Left kidney (tissue), 8 donors: Measurements from ENCODE around the gene OXGR1. TPM values are rescaled to one million over a fixed set of nuclear protein-coding genes. Genes with fewer than 3 reads are reported as not detected.
"Not testable (repeated sequence)": the region's sequence is repeated elsewhere in the genome, so short reads cannot be mapped to it uniquely, and the experiment has no call there.

ENCODE experiments used
- DNase-seq: peaks from one replicate; pipeline ENCODE4 v3.0.0-alpha.2; 2013
- long read RNA-seq, 8 donors: transcript quantifications; one replicate each; lab custom pipeline, GENCODE V29; 2026
- polyA plus RNA-seq: library from polyadenylated mRNA; unstranded; fragments of 120-200 nt; gene quantifications from one replicate; pipeline ENCODE4 v1.2.1, GENCODE V29; 2013; ENCODE audit not compliant: insufficient read length

OXGR1 gene
- polyA plus RNA-seq = 5.8 TPM
- long read RNA-seq, donor 1 = 0 reads
- long read RNA-seq, donor 2, partial matches to known transcripts = 0 of 1 reads
- long read RNA-seq, donor 2, other reads (novel, unspliced or antisense) = 0 of 1 reads
- long read RNA-seq, donor 3 = 0 reads
- long read RNA-seq, donor 4 = 0 reads
- long read RNA-seq, donor 5, partial matches to known transcripts = 0 of 1 reads
- long read RNA-seq, donor 5, other reads (novel, unspliced or antisense) = 0 of 1 reads
- long read RNA-seq, donor 6, partial matches to known transcripts = 0 of 1 reads
- long read RNA-seq, donor 6, other reads (novel, unspliced or antisense) = 0 of 1 reads
- long read RNA-seq, donor 7 = 0 reads
- long read RNA-seq, donor 8 = 0 reads

DNA sequence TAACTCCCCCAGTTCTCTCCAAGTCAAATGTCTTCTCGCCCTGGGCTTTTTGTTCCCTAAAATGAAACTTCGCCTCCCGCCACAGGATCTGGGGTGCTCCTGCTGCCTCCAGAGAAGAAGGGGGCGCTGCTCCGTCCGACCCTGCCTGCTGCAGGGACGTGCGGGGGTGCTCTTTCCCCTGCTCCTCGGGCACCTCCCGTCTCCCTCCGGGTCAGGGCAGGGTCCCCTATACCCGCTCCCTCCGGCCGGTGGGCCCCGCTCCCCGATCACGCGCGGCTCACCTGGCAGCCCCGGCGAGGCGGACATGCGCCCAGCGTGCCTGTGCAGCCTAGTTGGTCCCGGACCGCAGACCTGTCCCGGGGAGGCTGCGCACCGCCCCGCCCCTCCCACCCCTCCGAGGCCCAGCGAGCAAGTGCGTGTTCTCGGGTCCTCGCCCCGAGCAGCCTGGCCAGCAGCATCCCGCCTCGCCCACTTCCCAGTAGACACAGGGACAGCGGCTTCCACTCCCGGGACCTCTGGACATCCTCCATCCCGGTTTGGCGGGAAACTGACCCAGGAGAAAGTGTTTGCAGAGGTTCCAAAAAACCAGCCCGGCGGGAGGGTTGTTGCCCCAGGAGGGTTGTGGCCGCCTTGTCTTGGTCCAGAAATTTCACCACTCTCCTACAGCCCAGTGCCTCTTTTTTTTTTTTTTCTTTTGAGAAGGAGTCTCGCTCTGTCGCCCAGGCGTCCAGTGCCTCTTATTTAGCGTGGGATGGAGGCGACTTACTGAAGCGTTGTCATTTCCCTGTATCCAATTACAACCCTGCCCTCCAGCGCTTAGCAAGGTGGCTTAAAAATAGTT lies at the start of gene OXGR1:
Gene OXGR1 (minus strand): TSS at position 460 of the 841 bp plus-strand sequence. CDS start 6,717 bp downstream, outside the sequence.
- peak; percentile 77 for DNase-seq

DNA sequence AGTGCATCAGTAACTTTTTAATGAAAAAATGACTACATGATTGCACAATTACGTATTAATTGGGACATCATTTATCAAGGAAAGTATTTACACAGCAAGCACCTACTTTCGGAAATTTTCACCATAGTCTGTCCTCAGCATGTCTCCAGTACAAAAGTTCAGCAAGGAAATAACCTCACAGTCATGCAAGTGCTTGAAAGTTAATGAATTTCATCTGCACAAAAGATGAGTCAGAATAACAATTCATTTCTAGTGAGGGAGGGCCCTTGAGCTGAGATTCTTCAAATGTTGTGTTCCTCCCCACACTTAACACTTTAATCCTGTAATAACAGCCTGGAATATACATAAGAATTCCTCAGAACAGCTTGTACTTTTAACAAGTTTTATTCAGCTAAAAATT lies 49.0 kb upstream of the OXGR1 start:
- no peak for DNase-seq

DNA sequence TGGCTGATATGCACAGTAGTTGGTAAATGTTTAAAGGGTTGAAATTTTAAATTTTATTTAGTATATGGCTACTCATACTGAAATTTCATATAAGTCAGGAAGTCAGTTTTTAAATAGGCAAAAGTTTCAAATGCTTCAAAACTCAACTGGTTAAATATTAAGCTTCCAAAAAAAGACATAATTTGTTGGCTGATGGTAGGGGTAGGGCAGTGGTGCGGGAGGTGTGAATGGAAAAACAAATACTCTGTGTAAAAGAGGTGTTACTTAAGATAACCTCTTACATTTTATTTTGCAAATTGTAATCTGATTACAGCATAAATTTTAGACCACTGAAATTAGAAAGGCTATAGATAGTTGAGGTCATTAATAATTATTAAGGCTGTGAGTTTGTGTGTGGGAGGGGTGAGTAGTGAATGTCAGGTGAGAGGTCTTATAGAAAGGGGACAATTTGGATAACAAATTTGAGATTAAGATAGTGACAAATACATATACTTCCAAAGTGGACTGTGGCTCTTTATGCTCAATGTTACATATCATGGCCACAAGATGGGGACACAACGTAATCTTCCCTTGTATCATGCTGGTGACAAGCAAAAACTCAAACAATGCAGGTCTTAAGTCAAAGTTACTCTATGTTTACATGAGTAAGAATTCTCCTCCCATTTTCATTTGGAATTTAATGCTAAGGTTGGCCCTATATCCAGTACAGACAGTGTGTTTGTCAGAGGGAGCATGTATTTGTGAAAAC lies 36.6 kb upstream of the OXGR1 start:
- DNase-seq = peak; percentile 27

DNA sequence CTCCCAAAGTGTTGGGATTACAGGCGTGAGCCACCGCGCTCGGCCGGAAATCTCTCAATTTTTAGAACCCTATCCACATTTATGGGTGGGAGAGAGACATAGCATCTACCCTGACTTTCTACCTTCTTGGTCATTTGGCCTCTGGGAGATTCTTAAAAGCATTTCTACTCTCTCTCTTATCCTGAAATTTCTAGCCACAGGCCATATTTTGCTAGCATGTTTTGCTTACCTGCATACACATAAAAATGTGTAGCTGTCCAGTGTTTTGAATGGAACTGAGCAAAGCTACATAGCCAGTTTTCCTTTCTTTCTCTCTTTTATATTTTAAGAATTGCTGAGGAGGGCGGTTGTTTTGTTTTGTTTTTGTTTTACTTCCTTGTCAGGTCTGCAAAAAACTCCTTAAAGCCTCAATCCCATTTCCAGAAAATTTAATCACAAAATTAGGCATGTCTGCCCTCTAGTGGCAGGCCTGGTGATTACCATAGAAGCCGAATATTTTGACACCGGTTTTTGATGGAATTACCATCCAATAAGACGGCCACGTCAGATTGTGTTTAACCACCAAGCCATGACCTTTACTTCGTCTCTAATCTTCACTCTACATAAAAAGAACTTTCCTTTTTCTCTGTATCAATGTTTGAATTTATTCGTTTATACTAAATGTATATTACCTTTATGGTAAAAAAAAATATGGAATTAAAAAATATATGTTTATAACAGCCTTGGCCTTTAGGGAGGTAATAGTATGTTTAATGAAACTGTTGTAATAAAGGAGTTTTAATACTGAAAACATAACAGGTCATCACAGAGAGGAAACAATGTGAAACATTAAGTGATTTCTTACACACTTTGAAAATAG lies 34.4 kb upstream of the OXGR1 start:
- peak; percentile 66 for DNase-seq

DNA sequence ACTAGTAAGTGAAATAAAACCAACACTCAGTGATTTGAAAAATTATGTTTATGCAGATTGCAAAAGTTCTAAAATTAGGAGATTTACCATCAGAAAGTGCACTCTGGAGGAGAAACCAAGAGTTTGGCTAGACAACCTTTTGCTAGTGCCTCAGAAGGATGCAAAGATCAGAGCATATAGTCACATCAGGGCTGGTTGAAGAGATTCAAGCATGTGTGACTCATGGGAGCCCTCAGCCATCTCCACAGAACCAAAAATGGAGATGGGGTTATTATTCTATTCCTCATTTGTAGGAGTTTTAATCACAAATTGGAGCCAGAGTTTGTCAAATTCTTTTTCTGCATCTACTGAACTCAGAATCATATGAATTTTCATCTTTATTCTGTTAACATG lies 32.9 kb upstream of the OXGR1 start:
- DNase-seq = no peak

DNA sequence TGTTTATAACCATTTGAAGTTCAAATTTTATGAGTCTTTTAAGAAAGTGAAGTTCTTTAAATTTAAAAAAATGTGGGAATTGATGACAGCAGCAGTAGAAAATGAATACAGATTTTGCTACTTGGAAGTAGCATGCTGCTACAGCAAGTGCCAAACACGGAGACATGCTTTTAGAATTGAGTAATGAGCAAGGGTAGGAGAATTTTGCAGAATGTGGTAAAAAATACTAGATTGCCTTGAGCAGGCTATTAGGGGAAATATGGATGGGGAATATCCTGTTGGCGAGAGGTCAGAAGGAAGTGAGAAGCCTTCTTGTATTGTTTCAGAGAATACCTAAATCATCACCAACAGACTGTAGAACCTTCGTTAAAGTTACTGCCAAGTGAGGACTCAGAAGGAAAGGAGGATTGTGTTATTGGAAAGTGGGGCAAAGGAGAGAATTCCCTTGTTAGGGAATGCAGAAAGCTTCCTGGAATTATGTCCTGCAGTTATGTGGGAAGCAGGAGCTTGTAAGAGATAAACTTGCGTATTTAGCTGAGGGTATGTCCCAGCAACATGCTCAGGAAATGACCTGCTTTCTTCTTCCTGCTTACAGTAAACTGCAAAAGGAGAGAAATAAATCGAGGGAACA lies 32.4 kb upstream of the OXGR1 start:
- DNase-seq = no peak

DNA sequence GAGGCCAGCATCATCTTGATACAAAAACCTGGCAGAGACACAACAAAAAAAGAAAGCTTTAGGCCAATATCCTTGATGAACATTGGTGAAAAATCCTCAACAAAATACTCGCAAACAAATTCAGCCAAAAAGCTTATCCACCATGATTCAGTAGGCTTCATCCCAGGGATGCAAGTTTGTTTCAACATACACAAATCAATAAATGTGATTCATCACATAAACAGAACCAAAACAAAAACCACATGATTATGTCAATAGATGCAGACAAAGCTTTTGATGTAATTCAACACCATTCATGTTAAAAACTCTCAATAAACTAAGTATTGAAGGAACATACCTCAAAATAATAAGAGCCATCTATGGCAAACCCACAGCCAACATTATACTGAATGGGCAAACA lies 29.5 kb upstream of the OXGR1 start:
- DNase-seq = not testable (repeated sequence)

DNA sequence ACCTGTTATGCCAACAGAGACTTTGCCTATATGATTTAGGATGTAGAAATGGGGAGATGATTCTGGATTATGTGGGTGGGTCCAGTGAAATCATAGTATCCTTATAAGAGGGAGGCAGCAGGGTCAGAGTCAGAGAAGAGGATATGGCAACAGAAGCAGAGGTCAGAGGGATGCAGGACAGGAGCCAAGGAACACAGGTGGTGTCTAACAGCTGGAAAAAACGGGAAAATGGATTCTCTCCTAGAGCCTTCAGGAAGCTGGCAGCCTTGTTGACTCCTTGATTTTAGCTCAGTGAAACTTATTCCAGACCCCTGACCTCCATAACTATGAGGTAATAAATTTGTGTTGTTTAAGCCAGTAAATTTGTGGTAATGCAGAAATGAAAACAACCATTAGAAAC lies 28.8 kb upstream of the OXGR1 start:
- no peak for DNase-seq

DNA sequence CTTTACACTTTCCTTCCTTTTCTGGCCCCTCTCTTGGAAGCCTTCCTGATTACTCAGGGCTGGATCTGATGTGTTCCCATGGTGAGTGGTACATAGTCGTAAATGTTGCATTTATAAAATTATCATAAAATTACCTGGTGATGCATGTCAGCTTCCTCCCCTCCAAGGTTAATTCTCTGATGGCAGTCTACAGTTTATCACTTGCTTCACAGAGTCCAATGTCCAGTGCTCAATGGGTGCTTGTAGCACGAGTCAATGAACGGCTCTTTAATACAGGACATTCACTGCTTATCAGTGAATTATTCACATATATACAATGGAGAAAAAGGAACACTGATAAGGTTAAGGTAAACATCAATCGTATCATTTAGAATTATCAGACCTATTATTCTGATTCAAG lies 27.0 kb upstream of the OXGR1 start:
- DNase-seq = no peak

DNA sequence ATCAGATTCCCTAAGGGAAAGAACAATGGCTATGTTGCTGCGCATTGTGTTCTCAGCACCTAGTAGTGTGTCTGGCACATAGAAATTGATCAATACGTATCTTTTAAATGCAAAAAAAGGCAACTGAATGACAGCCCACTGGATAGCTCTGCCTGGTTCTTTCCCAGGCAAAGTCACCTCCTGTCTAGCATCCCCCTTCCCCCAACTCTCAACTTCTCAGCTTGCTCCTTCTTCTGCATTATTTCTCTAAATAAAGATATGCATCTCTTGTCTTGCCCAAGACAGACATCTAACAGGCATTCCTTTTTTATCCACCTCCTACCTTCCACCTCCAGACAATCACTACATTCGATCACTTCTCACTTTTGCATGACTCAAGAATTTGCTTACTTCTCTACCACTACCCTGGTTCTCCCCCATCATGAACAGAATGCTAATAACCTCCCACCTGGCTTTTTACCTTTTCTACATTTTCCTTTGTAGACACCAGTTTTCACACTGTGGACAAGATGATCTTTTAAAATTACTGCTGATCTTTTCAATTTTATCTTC lies 26.5 kb upstream of the OXGR1 start:
- no peak for DNase-seq

DNA sequence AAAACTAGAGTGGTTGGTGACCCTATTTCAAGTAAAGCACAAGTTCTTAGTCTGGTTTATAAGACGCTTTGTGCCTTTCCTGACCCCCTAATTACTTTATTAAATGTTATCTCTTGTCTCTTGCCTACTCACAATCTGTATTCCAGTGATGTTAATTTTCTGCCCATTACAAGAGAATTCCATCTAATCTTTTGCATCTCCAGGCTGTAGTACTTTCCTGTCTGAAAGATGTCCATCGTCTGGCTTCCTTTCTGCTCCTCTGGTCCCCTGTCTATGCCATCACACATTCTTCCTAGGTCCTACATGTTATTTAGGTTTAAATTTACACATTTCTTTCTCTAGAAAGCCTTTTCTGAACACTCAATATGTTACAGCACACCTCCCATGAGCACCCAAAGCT lies 25.9 kb upstream of the OXGR1 start:
- DNase-seq = no peak

DNA sequence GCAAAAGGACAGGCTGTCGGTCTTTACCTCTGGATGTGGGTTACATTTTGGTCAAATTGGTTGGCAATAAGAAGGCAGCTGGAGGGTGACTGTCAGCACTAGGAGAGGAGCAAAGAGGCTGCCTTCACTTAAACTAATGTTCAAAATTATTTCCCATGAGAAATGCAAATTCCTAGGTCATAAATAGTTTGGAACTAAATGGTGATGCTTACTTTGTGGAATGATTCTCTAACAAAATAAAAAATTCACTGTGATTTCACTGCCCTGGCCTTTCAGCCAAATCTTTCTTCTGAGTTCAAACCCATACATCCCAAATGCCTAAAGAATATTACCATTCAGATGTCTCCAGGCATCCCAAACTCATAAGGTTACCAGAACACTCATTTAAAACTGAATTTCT lies 25.0 kb upstream of the OXGR1 start:
- DNase-seq = no peak

DNA sequence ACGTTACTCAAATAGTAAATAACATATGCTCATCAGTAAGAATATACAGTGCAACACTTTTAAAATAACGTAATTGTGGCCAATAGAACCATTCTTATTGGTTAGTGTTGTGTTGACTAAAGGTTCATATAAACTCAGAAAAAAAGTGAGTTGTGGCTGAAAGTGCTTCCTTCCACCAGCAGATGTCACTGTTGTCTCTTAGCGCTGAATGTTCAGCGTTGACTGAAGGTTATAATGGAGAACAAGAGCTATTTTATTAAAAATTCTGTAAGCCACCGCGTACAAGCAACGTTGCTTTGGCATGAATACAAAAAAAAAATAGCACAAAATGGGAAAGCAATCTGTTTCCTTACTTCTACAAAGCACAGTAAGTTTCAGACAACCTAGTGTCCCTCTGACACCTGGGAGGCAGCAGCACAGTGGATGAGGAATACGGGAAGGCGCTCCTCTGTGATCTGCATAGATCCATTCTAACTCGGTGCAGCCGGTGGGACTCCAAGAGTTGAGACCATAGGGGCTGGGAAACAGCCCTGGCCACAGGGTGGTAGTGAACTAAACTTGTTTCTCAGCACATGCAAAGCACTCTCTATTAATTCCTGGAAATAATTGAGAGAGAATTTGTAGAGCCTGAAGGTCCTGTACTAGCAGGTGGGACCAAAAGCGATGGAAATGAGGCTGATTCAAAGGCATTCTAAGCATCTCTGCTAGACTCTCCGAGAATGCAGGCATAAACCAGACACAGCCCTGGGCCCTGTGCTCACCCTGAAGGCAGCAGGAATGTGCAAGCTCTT lies 23.9 kb upstream of the OXGR1 start:
- peak; percentile 68 for DNase-seq

DNA sequence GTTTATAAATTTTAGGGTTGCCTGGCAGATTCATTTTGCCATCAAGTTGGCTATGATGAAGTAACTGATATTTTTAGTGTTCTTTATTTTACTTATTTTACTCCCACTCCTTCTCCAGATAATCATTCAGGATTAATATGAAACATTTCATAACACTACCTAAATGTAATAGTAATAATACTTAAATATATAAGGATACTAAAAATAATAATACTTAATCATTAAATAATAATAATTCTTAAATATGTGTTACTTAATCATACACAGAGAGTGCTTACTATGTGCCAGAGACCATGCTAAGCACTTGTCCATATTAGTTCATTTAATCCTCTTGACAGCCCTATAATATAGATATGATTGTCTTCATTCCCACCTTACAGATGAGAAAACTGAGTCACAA lies 23.0 kb upstream of the OXGR1 start:
- DNase-seq = no peak

DNA sequence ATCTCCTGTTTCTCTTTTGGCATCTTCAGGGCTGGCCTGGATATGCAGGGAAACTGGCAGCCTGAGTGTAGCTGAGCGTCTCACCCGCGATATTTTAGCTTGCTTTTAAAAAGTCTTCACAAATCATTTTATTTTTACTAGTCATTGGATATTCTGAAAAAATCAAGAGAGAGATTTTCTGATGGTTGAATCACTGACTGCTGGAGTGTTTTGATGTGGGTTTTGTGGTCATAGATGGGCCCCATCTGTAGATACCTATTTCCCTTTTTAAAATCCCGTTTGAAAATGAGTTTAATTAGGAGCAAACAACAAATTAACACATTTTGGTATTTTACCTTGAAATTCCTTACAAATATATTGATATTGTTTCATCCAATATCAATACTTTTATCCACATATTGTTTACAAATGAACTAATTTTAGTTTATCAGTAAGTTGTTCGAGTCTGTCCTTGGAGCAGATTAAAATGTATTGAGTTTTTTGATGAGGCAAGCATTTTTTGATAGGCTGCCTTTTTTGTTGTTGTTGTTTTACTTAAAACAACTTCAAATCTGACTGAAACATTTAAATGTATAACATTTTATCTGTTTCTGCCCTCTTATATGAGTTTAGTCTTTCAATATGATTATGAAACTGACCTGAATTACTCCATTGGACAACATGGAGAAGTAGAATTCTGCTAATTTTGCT lies 21.5 kb upstream of the OXGR1 start:
- DNase-seq = no peak

DNA sequence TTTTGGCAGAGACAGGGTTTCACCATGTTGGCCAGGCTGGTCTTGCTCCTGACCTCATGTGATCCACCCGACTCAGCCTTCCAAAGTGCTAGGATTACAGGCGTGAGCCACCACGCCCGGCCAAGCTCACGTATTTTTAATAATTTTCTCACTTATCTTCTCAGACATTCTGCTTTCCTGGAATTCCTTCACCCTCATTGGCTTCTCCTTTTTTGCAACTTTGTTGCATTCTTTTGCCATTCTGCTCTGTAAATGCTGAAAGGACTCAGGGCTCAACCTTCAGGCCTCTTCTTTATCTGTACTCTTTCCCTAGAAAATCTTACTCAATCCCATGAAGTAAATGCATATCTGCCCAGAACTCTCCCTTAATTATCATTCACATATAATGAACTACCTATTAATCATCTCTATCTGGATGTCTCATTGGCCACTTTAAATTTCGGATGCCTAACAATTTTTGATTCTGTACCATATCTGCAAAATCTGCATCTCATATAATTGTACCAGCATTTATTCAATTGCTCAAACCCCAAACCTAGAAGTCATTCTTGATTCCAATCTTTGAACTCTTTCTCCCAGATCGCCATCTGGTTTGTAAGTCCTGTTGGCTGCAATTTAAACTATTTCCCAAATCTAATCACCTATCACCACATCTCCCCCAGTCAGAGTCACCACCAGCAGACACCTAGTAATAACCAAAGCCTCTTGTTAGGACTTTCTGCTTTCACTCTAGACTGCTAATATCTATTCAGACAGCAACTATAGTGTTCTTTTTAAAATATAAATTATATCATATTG lies 18.2 kb upstream of the OXGR1 start:
- DNase-seq = no peak

DNA sequence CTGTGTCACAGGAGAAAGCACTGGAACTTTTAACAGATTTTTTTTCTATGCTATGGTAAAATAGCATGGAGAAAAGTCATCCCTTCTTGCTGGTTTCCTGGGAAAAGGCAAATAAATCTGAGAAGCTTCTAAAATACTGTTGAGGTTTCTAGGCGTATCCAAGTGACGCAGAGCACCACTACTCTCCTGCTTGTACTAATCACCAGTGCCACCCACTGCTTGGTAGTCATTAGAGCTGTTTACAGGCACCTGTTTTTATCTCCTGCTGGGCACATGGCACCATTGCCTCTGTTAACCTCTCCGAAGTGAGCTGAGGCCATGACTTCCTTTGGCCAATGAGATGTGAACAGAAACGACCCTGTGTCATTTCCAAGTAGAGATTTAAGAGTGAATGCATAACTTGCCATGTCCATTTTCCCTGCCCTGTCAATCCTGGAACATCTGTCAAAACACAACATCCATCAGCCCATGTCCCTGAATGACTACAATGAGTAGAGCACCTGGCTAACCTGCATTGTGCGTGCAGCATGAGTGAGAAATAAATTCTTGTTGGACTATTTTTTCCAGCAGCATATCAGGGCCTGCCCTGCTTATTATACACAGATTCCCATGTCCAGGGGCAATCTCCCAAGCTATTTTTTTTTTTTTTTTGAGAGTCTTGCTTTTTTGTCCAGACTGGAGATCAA lies 17.3 kb upstream of the OXGR1 start:
- no peak for DNase-seq

DNA sequence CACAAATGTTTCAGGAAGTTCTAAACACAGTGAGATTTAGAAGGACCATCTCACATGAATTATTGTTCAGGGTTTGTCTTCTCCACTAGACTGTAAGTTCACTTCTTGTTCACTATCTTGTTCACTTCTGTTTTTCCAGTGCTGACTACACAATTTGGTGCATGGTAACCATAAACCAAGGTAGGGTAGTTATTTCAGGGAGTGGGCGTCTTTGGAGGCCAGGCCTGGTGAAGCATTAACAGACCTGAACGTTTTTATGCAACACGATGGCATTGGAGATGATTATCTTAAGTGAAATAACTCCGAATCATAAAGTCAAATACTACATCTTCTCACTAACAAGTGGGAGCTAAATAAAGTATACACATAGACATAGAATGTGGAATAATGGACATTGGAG lies 14.4 kb upstream of the OXGR1 start:
- no peak for DNase-seq
